Neural cell (in vitro differentiated cells): ENCODE results near the gene ADRB2.

ENCODE experiments used
- CTCF ChIP-seq: fragments of 450-650 bp; IDR thresholded peaks from 2 replicates; pipeline ENCODE4 v1.5.1; 2014; ENCODE audit warnings: antibody characterized with exemption, mild to moderate bottlenecking, moderate library complexity; ENCODE audit not compliant: poor library complexity, severe bottlenecking
- EP300 ChIP-seq: fragments of 450-650 bp; conservative IDR thresholded peaks from 2 replicates; pipeline ENCODE4 v1.6.1; 2014; ENCODE audit warnings: antibody characterized with exemption, mild to moderate bottlenecking, moderate library complexity; ENCODE audit not compliant: poor library complexity, severe bottlenecking
- EZH2 ChIP-seq: fragments of 200-600, 300-800 bp; shearing (Covaris generic), sonication (generic); IDR thresholded peaks from 2 replicates; pipeline ENCODE4 v1.6.1; 2014; ENCODE audit warnings: antibody characterized with exemption, low read length, borderline replicate concordance, mild to moderate bottlenecking; ENCODE audit not compliant: insufficient read depth, poor library complexity, severe bottlenecking
- MXI1 ChIP-seq: fragments of 450-650 bp; conservative IDR thresholded peaks from 2 replicates; pipeline ENCODE4 v1.6.1; 2014; ENCODE audit warnings: antibody characterized with exemption, mild to moderate bottlenecking; ENCODE audit not compliant: poor library complexity, severe bottlenecking
- SMC3 ChIP-seq: fragments of 450-650 bp; conservative IDR thresholded peaks from 2 replicates; pipeline ENCODE4 v1.6.1; 2014; ENCODE audit warnings: antibody characterized with exemption, mild to moderate bottlenecking, moderate library complexity; ENCODE audit not compliant: poor library complexity
- TAF1 ChIP-seq: IDR thresholded peaks from 2 replicates; pipeline ENCODE4 v1.6.1; 2012; ENCODE audit warnings: low read depth

- no peak for TF ChIP-seq EZH2
- TF ChIP-seq CTCF = no peak
- no peak for TF ChIP-seq SMC3
- no peak for TF ChIP-seq MXI1
- TF ChIP-seq TAF1 = no peak
- no peak for TF ChIP-seq EP300
Observed at GRCh38 chr5:148838357-148838756, 11.9 kb downstream of the ADRB2 start.
